ENCODE data around the gene VDAC2. TPM values are rescaled to one million over a fixed set of nuclear protein-coding genes. Genes with fewer than 3 reads are reported as not detected.

The VDAC2 gene, protein sequence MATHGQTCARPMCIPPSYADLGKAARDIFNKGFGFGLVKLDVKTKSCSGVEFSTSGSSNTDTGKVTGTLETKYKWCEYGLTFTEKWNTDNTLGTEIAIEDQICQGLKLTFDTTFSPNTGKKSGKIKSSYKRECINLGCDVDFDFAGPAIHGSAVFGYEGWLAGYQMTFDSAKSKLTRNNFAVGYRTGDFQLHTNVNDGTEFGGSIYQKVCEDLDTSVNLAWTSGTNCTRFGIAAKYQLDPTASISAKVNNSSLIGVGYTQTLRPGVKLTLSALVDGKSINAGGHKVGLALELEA
- total RNA-seq (2022; extraction: Qiagen RNA extraction; ENCODE audit: low read depth), result 284 to 323 TPM (median 308 TPM) in 5 replicates

DNA sequence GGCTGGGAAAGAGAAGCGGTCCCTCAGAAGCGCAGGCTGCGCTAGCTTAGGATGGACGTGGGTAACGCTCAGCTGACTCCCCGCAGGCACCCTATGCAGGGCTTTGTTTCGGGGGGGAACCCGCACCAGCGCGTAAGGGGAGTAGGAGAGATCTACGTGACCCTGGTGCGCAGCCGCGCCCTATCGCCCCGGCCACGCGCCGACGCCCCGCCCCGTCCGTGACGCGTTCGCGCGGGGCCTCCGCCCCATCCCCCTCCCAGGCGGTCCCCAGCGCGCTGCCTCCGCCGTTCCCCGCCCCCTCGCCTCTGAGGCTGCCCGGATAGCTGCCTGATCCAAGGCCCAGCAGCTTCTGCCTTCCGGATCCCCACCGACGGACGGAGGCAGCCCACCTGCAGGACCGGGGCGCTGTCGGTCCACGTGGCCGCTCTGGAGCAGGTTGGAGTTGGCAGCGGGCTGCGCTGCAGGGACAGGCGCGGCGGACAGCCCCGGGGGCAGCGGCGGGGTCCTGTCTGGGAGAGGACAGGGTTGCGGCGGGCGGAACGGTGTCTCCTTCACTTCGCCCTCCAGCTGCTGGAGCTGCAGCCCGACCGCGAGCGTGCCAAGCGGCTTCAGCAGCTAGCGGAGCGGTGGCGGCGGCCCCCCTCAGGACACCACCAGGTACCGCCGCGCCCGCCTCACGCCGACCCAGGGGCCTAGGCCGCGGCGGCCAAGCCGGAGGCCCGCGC, at the start of gene VDAC2:
Gene VDAC2 (plus strand): TSS at position 515 of the 725 bp plus-strand sequence. CDS start 363 bp downstream, outside the sequence.

DNA sequence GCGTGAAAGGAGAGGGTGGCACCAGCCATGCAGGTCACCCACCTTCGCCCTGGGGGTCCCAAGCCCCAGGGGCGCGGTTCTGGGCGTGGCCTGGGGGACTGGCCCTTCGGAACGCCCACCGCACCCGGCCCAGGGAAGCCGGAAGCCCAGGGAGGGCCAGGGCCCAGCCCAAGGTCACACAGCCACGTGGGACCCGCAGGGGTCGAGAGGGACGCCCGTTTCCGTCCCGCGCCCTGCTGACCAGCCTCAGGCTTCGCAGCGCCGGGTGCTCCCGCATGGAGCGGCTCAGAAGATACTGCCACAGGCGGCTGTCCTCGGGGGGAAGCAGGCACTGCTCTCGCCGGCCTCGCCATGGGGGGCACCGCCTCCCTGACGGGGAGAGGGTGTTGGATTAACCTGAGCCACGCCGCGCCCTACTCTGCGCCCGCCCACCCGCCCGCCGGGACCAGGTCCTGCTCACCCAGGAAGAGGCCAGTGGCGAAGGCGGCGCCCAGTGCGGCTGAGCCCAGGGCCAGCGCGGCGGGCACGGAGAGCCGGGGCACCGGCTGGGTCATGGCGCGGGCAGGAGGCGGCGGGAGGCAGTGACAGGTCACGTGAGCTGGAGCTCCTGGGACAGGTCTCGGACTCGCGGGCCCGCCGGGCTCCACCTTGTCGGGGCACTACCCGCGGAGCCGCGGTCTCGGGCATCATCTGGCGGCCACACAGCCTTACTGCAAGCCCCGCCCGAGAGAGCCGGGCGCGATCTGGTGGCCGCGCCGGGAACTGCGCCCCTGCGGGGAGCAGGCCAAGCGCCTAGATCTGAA, 25.0 kb downstream of the VDAC2 start, which contains the start of gene COMTD1:
Gene COMTD1 (minus strand): TSS at position 583 of the 803 bp plus-strand sequence. CDS start 29 bp downstream, at position 554.

Other genes with a start within 250 kb of the VDAC2 start
- 8.9 to 15.4 TPM (median 11.3 TPM) in 5 replicates for gene SAMD8, start 99.1 kb upstream of the VDAC2 start, total RNA-seq (2022; extraction: Qiagen RNA extraction; ENCODE audit: low read depth)
- gene COMTD1, start 25.2 kb downstream of the VDAC2 start, total RNA-seq (2022; extraction: Qiagen RNA extraction; ENCODE audit: low read depth), result 24.0 to 47.2 TPM (median 44.1 TPM) in 5 replicates
- 9.2 to 14.1 TPM (median 12.5 TPM) in 5 replicates for gene ZNF503, start 191.0 kb downstream of the VDAC2 start, total RNA-seq (2022; extraction: Qiagen RNA extraction; ENCODE audit: low read depth)
- 3.0 to 4.2 TPM (median 3.9 TPM) in 5 replicates for gene LRMDA, start 220.8 kb downstream of the VDAC2 start, total RNA-seq (2022; extraction: Qiagen RNA extraction; ENCODE audit: low read depth)